ENCODE measurements around the gene PADI2.

PADI2 gene

DNA sequence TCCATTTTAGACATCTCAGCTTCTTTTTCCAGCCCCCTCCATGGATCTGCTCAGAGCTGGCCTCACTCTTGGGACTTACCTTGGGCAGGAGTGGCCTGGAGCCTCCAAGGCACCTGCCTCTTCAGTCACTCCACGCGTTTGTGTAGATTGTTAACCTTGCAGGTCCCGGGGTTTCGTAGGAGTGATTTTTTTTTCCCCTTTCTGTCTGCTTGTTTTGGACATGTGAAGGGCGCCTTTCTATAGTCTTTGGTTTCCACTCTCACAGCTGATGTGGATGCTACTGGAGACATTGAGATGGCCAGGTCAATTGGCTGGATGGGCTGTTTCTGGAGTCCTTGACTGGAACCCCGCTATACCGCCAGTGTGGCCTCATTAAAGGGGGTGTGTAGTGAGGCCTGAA is 63.5 kb downstream of the PADI2 start:
- Histone ChIP-seq H3K27ac (ENCODE audit: low read depth, low read length) (no peak overlapping the region), H3K4me3 (ENCODE audit: low read depth, low read length) (no peak overlapping the region), H3K9ac (ENCODE audit: low read depth, low read length) (no peak overlapping the region)

DNA sequence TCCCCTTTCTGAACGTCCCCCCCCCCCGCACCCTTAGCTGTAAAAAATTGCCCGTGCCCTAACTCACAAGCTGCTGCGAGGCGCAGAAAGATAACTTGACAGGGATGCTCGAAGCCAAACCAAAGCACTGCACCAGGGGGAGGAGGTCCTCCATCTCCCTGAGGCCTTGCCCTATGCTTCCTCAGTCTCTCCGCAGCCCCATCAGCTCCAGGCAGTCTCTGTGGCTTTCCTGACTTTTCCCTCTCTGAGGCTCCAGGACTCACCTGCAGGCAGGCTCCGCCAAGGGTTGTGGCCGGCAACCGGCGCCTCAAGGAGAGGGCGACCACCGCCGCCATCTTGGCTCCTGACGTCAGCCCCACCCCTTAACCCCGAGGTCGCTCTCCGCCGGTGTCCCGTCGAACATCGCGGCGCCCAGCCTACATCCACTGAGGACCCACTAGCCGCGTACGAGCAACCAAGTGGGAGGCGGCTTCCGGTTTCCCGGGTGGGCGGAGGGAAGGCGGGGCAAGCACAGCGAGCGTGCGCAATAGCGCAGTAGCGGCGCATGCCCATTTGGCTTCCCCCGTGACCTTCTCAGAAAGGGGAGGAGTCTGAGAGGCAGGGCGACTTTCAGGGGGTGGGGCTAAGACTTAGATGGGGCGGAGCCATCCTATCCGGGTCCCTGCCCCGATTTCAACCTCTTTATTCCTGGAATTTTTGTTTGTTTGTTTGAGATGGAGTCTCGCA is 65.4 kb downstream of the PADI2 start, which contains the start of gene SDHB:
TSS of gene SDHB (minus strand) at position 348 of the 726 bp plus-strand sequence. CDS start at position 335, 13 bp downstream.
- Histone ChIP-seq H3K4me3 (ENCODE audit: low read depth, low read length) (peak within 1 kb of the TSS; percentile 97), H3K27ac (ENCODE audit: low read depth, low read length) (peak within 1 kb of the TSS; percentile 80), H3K4me1 (ENCODE audit: control insufficient read depth, insufficient read depth, low read length) (peaks cover 10% of the 10 kb centered on the region), H3K9ac (ENCODE audit: low read depth, low read length) (peak within 1 kb of the TSS; percentile 80), H3K9me3 (ENCODE audit: control insufficient read depth, insufficient read depth, low read length) (no peaks in the 10 kb centered on the region), H3K36me3 (ENCODE audit: control insufficient read depth, insufficient read depth, low read length) (peaks cover 20% of the 10 kb centered on the region), H3K27me3 (ENCODE audit: control insufficient read depth, insufficient read depth, low read length) (no peaks in the 10 kb centered on the region)

More for the DNA sequence above, 63.5 kb downstream of the PADI2 start:
- peaks cover 20% of the 10 kb centered on the region for H3K4me1 ChIP-seq (ENCODE audit: control insufficient read depth, insufficient read depth, low read length)
- peaks cover 8% of the 10 kb centered on the region for H3K36me3 ChIP-seq (ENCODE audit: control insufficient read depth, insufficient read depth, low read length)
- H3K9me3 ChIP-seq (ENCODE audit: control insufficient read depth, insufficient read depth, low read length): no peaks in the 10 kb centered on the region
- no peaks in the 10 kb centered on the region for H3K27me3 ChIP-seq (ENCODE audit: control insufficient read depth, insufficient read depth, low read length)

DNA sequence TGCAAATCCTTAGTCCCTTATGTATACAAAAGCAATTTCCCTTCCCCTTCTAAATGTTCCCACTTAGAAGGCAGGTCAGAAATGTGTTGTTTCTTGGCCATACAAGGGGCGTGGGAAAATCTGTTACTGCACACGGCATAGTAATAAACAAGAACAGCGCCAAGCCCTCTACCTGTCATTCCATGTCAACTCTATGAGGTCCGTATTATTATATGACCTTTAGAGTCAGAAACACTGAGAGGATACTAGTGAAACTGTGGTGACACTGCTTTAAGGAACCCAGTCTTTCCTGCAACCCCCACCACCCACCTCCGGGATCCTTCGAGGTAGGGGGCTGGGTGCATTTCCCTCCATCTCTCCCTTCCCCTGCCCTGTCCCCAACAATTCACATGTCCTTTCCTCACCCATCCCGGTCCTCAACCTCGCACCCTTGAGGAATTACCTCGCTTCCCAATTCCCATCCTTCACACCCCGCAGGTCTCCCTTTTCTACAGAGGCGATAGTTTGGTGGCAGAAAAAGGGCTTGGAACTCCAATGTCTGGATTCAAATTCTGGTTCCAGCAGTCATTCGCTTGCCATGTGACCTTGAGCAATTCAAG is 66.1 kb downstream of the PADI2 start:
- peak overlapping the region; percentile 97 for H3K4me3 ChIP-seq (ENCODE audit: low read depth, low read length)
- H3K27me3 ChIP-seq (ENCODE audit: control insufficient read depth, insufficient read depth, low read length): no peaks in the 10 kb centered on the region
- H3K4me1 ChIP-seq (ENCODE audit: control insufficient read depth, insufficient read depth, low read length): peaks cover 10% of the 10 kb centered on the region
- peaks cover 20% of the 10 kb centered on the region for H3K36me3 ChIP-seq (ENCODE audit: control insufficient read depth, insufficient read depth, low read length)
- peak overlapping the region; percentile 80 for H3K9ac ChIP-seq (ENCODE audit: low read depth, low read length)
- H3K27ac ChIP-seq (ENCODE audit: low read depth, low read length): peak overlapping the region; percentile 80
- no peaks in the 10 kb centered on the region for H3K9me3 ChIP-seq (ENCODE audit: control insufficient read depth, insufficient read depth, low read length)

DNA sequence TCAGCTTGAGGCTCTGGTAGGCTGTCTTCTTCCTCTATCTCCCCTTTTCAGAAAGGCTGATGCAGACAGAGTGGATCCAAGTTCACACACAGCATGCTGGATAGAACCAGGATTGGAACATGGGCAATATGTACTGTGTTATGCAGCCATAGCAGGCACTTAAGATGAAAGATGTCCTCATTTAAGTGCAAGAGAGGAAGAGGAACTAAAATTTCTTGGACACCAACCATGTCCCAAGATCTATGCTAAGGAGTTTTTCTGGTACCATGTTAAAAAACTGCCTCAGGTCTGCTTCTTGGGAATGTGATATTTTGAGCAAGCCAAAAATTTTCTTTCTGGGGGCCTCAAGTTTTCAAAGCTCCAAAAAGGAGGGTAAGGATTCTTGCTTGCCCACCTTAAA is 66.6 kb downstream of the PADI2 start:
- H3K27ac ChIP-seq (ENCODE audit: low read depth, low read length): no peak overlapping the region
- no peaks in the 10 kb centered on the region for H3K27me3 ChIP-seq (ENCODE audit: control insufficient read depth, insufficient read depth, low read length)
- peak overlapping the region; percentile 97 for H3K4me3 ChIP-seq (ENCODE audit: low read depth, low read length)
- H3K9ac ChIP-seq (ENCODE audit: low read depth, low read length): no peak overlapping the region
- peaks cover 20% of the 10 kb centered on the region for H3K36me3 ChIP-seq (ENCODE audit: control insufficient read depth, insufficient read depth, low read length)
- no peaks in the 10 kb centered on the region for H3K9me3 ChIP-seq (ENCODE audit: control insufficient read depth, insufficient read depth, low read length)
- H3K4me1 ChIP-seq (ENCODE audit: control insufficient read depth, insufficient read depth, low read length): peaks cover 10% of the 10 kb centered on the region

DNA sequence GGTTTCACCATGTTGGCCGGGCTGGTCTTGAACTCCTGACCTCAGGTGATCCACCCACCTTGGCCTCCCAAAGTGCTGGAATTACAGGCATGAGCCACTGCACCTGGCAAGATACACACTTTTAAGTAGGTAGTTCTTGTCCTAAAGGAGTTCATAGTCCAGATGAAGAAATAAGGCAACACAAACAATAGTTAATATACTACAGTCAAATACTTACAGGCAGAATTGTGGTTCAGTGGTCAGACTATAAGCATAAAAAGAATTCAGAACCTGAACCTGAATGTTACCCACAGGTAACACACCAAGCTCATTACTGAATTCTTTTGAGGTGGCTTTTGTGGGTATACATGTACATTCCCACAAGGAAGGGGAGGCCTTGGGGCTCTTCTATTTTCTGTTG is 67.2 kb downstream of the PADI2 start:
- H3K27me3 ChIP-seq (ENCODE audit: control insufficient read depth, insufficient read depth, low read length): no peaks in the 10 kb centered on the region
- H3K9me3 ChIP-seq (ENCODE audit: control insufficient read depth, insufficient read depth, low read length): no peaks in the 10 kb centered on the region
- H3K4me1 ChIP-seq (ENCODE audit: control insufficient read depth, insufficient read depth, low read length): peaks cover 10% of the 10 kb centered on the region
- peaks cover 20% of the 10 kb centered on the region for H3K36me3 ChIP-seq (ENCODE audit: control insufficient read depth, insufficient read depth, low read length)
- H3K4me3 ChIP-seq (ENCODE audit: low read depth, low read length): no peak overlapping the region
- H3K27ac ChIP-seq (ENCODE audit: low read depth, low read length): no peak overlapping the region
- H3K9ac ChIP-seq (ENCODE audit: low read depth, low read length): no peak overlapping the region

DNA sequence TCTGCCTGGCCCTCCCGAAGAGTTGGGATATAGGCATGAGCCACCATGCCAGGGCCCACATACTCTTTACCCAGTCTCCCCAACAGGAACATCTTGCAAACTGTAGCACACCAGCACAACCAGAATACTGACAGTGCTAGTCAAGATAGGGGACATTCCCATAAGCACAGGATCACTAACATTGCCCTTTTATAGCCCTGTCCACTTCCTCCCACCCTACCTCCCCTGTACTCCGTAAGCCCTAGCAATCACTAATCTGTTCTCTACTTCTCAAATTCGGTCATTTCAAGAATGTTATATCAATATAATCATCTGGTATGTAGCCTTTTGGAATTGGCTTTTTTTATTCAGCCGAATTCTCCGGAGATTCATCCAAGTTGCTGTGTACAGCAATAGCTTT is 71.3 kb downstream of the PADI2 start:
- Histone ChIP-seq H3K4me1 (ENCODE audit: control insufficient read depth, insufficient read depth, low read length) (peaks cover 10% of the 10 kb centered on the region), H3K27ac (ENCODE audit: low read depth, low read length) (no peak overlapping the region), H3K9me3 (ENCODE audit: control insufficient read depth, insufficient read depth, low read length) (no peaks in the 10 kb centered on the region), H3K4me3 (ENCODE audit: low read depth, low read length) (no peak overlapping the region), H3K36me3 (ENCODE audit: control insufficient read depth, insufficient read depth, low read length) (peaks cover 43% of the 10 kb centered on the region), H3K27me3 (ENCODE audit: control insufficient read depth, insufficient read depth, low read length) (no peaks in the 10 kb centered on the region), H3K9ac (ENCODE audit: low read depth, low read length) (no peak overlapping the region)

DNA sequence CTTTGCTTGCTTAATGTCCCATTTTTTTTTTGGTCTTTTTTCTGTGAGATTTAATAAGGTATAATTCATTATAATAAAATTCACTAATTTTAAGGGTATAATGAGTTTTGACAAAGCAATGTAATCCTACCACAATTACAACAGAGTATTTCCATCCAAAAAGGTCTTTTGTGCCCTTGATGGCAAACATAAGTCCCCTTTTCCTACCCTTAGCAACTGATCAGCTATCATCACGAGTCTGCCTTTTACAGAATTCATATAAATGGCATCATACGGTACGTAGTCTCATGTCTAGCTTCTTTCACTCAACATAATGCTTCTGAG is 73.0 kb downstream of the PADI2 start:
- H3K4me1 ChIP-seq (ENCODE audit: control insufficient read depth, insufficient read depth, low read length): 0 out of 2 replicates have a peak, but pooled peaks cover 3% of the 10 kb centered on the region
- H3K4me3 ChIP-seq (ENCODE audit: low read depth, low read length): no peak overlapping the region
- no peaks in the 10 kb centered on the region for H3K27me3 ChIP-seq (ENCODE audit: control insufficient read depth, insufficient read depth, low read length)
- H3K9me3 ChIP-seq (ENCODE audit: control insufficient read depth, insufficient read depth, low read length): no peaks in the 10 kb centered on the region
- H3K36me3 ChIP-seq (ENCODE audit: control insufficient read depth, insufficient read depth, low read length): peaks cover 54% of the 10 kb centered on the region
- no peak overlapping the region for H3K9ac ChIP-seq (ENCODE audit: low read depth, low read length)
- H3K27ac ChIP-seq (ENCODE audit: low read depth, low read length): no peak overlapping the region

DNA sequence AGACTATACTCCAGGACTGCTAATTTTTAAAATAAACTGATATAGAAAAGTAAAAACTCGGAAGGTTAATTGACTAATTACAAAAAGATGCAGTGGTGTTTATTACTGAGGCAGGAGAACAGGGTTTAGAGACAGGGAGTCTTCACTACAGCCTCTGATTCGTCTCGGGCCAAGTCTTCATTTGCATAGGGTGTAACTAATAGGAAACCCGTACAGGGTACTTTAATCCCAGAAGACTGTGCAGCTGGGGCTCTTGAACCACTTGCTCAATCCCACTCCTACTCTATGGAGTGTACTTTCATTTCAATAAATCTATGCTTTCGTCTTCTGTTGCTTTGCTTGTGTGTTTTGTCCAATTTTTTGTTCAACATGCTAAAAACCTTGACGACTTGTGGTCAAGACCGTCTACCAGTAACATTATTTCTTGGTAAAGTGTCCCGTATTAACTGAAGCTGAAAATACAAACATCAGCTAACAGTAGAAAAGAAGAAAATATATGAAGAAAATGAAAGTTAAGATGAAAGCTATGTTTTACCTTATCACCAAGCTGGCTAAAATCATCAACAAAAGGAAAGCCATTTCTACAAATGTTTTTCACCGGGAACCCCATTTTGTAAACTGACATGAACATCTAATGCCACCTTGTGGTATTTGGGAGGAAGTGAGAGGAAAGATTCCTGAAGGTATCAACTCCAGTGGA is 73.5 kb downstream of the PADI2 start:
- no peaks in the 10 kb centered on the region for H3K27me3 ChIP-seq (ENCODE audit: control insufficient read depth, insufficient read depth, low read length)
- no peaks in the 10 kb centered on the region for H3K9me3 ChIP-seq (ENCODE audit: control insufficient read depth, insufficient read depth, low read length)
- H3K4me1 ChIP-seq (ENCODE audit: control insufficient read depth, insufficient read depth, low read length): 0 out of 2 replicates have a peak, but pooled peaks cover 3% of the 10 kb centered on the region
- H3K27ac ChIP-seq (ENCODE audit: low read depth, low read length): no peak overlapping the region
- H3K4me3 ChIP-seq (ENCODE audit: low read depth, low read length): no peak overlapping the region
- no peak overlapping the region for H3K9ac ChIP-seq (ENCODE audit: low read depth, low read length)
- H3K36me3 ChIP-seq (ENCODE audit: control insufficient read depth, insufficient read depth, low read length): peaks cover 52% of the 10 kb centered on the region

DNA sequence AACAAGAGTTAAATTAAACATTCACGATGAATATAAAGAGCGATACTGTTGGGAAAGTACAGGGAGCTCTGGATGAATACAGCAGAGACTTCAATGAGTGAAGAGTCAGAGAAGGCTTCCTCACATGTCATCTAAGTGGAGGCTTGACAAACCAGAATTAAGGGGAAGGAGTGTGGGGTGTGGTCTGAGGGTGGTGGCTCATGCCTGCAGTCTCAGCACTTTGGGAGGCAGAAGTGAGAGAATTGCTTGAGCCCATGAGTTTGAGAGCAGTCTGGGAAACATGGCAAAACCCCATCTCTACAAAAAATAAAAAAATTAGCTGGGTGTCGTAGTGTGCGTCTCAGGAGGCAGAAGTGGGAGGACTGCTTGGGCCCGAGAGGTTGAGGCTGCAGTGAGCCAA is 74.1 kb downstream of the PADI2 start:
- H3K9me3 ChIP-seq (ENCODE audit: control insufficient read depth, insufficient read depth, low read length): no peaks in the 10 kb centered on the region
- no peak overlapping the region for H3K27ac ChIP-seq (ENCODE audit: low read depth, low read length)
- no peaks in the 10 kb centered on the region for H3K27me3 ChIP-seq (ENCODE audit: control insufficient read depth, insufficient read depth, low read length)
- 0 out of 2 replicates have a peak, but pooled peaks cover 3% of the 10 kb centered on the region for H3K4me1 ChIP-seq (ENCODE audit: control insufficient read depth, insufficient read depth, low read length)
- no peak overlapping the region for H3K9ac ChIP-seq (ENCODE audit: low read depth, low read length)
- no peak overlapping the region for H3K4me3 ChIP-seq (ENCODE audit: low read depth, low read length)
- peaks cover 52% of the 10 kb centered on the region for H3K36me3 ChIP-seq (ENCODE audit: control insufficient read depth, insufficient read depth, low read length)

DNA sequence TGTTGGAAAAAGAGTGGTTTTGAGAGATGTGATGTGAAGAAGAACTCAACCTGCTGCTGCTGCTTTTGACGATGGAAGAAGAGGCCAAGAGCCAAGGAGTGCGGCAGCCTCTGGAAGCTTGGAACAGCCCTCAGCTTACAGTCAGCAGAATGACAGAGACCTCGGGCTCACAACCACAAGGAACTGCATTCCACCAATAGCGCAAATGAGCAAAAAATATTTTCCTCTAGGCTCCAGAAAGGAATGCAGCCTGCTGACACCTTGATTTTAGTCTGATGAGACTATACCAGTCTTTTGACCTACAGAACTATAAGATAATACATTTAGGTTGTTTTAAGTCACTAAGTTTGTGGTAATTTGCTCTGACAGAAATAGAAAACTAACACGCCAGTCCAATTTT is 75.6 kb downstream of the PADI2 start:
- no peak overlapping the region for H3K27ac ChIP-seq (ENCODE audit: low read depth, low read length)

DNA sequence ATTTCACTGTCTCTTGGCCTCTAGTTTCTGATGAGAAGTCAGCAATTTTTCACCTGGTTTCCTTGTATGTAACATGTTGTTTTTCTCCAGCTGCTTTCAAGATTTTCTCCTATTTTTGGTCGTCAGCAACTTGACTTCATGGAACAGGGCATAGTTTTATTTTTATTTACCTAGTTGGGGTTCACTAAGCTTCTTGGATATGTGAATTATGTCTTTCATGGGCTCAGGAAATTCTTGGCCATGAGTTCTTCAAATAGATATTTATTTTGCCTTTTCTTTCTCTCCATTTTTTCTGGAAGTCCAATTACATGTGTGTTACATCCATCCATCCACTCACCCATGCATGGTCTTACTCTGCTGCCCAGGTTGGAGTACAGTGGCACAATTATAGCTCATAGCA is 79.1 kb downstream of the PADI2 start:
- Histone ChIP-seq H3K27me3 (ENCODE audit: control insufficient read depth, insufficient read depth, low read length) (no peaks in the 10 kb centered on the region), H3K9me3 (ENCODE audit: control insufficient read depth, insufficient read depth, low read length) (no peaks in the 10 kb centered on the region), H3K9ac (ENCODE audit: low read depth, low read length) (no peak overlapping the region), H3K36me3 (ENCODE audit: control insufficient read depth, insufficient read depth, low read length) (peaks cover 79% of the 10 kb centered on the region), H3K27ac (ENCODE audit: low read depth, low read length) (no peak overlapping the region), H3K4me3 (ENCODE audit: low read depth, low read length) (no peak overlapping the region), H3K4me1 (ENCODE audit: control insufficient read depth, insufficient read depth, low read length) (no peaks in the 10 kb centered on the region)

More for the DNA sequence above, 75.6 kb downstream of the PADI2 start:
- H3K4me3 ChIP-seq (ENCODE audit: low read depth, low read length): no peak overlapping the region
- no peaks in the 10 kb centered on the region for H3K27me3 ChIP-seq (ENCODE audit: control insufficient read depth, insufficient read depth, low read length)
- 0 out of 2 replicates have a peak, but pooled peaks cover 3% of the 10 kb centered on the region for H3K4me1 ChIP-seq (ENCODE audit: control insufficient read depth, insufficient read depth, low read length)
- no peak overlapping the region for H3K9ac ChIP-seq (ENCODE audit: low read depth, low read length)
- H3K36me3 ChIP-seq (ENCODE audit: control insufficient read depth, insufficient read depth, low read length): peaks cover 60% of the 10 kb centered on the region
- H3K9me3 ChIP-seq (ENCODE audit: control insufficient read depth, insufficient read depth, low read length): no peaks in the 10 kb centered on the region

Data from HUES48 (cell line).